ENCODE data around the gene SAMD1.

The SAMD1 gene

GRCh38 chr19:14118165-14119051 lies 27.9 kb upstream of the SAMD1 start:
- Histone ChIP-seq H2AFZ (ENCODE audit: low read depth) (peak overlapping the region; percentile 34; the same call in 1 of the 2 replicates), H3K36me3 (ENCODE audit: insufficient read depth) (no peaks in the 10 kb centered on the region), H3K4me2 (peak overlapping the region; percentile 82), H3K27me3 (ENCODE audit: insufficient read depth, low read depth) (no peaks in the 10 kb centered on the region), H3K27ac (no peak overlapping the region), H3K4me3 (IDR thresholded peaks at IDR 0.05; ENCODE audit: insufficient read depth, low read depth, low read length) (no peak overlapping the region), H3K79me2 (ENCODE audit: insufficient read depth, low read depth) (no peaks in the 10 kb centered on the region; the same call in 1 of the 2 replicates), H3K4me1 (ENCODE audit: low read depth, poor library complexity, severe bottlenecking) (peaks cover 10% of the 10 kb centered on the region), H3K9ac (no peak overlapping the region), H4K20me1 (ENCODE audit: insufficient read depth) (no peaks in the 10 kb centered on the region)
- no peak for TF ChIP-seq CTCF (conservative IDR thresholded peaks at IDR 0.05; ENCODE audit: low read depth, low read length)

- H2AFZ ChIP-seq (ENCODE audit: low read depth), result peak within 1 kb of the TSS; percentile 34; the same call in 1 of the 2 replicates
Observed at GRCh38 chr19:14117668-14118164, 27.2 kb upstream of the SAMD1 start, which contains the start of gene PRKACA. TSS of gene PRKACA (minus strand) at chr19:14117762. CDS start at chr19:14117547, 215 bp downstream.

GRCh38 chr19:14116918-14117578 lies 26.5 kb upstream of the SAMD1 start:
- no peaks in the 10 kb centered on the region for H3K27me3 ChIP-seq (ENCODE audit: insufficient read depth, low read depth)
- peaks cover 10% of the 10 kb centered on the region for H3K4me1 ChIP-seq (ENCODE audit: low read depth, poor library complexity, severe bottlenecking)
- H3K4me2 ChIP-seq, result peak overlapping the region; percentile 71
- peak overlapping the region; percentile 18; the same call in 1 of the 2 replicates for H3K9ac ChIP-seq
- no peak overlapping the region for H2AFZ ChIP-seq (ENCODE audit: low read depth)
- H4K20me1 ChIP-seq (ENCODE audit: insufficient read depth), result no peaks in the 10 kb centered on the region
- no peaks in the 10 kb centered on the region for H3K36me3 ChIP-seq (ENCODE audit: insufficient read depth)
- H3K27ac ChIP-seq, result no peak overlapping the region
- H3K4me3 ChIP-seq (IDR thresholded peaks at IDR 0.05; ENCODE audit: insufficient read depth, low read depth, low read length), result no peak overlapping the region
- no peak for TF ChIP-seq CTCF (conservative IDR thresholded peaks at IDR 0.05; ENCODE audit: low read depth, low read length)
- no peaks in the 10 kb centered on the region; the same call in 1 of the 2 replicates for H3K79me2 ChIP-seq (ENCODE audit: insufficient read depth, low read depth)

More at GRCh38 chr19:14117668-14118164, 27.2 kb upstream of the SAMD1 start, which contains the start of gene PRKACA:
- H3K79me2 ChIP-seq (ENCODE audit: insufficient read depth, low read depth), result no peaks in the 10 kb centered on the region; the same call in 1 of the 2 replicates
- no peak within 1 kb of the TSS for H3K27ac ChIP-seq
- H3K4me3 ChIP-seq (IDR thresholded peaks at IDR 0.05; ENCODE audit: insufficient read depth, low read depth, low read length), result no peak within 1 kb of the TSS
- no peaks in the 10 kb centered on the region for H3K36me3 ChIP-seq (ENCODE audit: insufficient read depth)
- H3K27me3 ChIP-seq (ENCODE audit: insufficient read depth, low read depth), result no peaks in the 10 kb centered on the region
- TF ChIP-seq CTCF (conservative IDR thresholded peaks at IDR 0.05; ENCODE audit: low read depth, low read length), result no peak
- H3K9ac ChIP-seq, result peak within 1 kb of the TSS; percentile 18; the same call in 1 of the 2 replicates
- no peaks in the 10 kb centered on the region for H4K20me1 ChIP-seq (ENCODE audit: insufficient read depth)
- H3K4me1 ChIP-seq (ENCODE audit: low read depth, poor library complexity, severe bottlenecking), result peaks cover 10% of the 10 kb centered on the region
- peak within 1 kb of the TSS; percentile 82 for H3K4me2 ChIP-seq

GRCh38 chr19:14116525-14116917 lies 26.0 kb upstream of the SAMD1 start:
- Histone ChIP-seq H3K9ac (peak overlapping the region; percentile 18; the same call in 1 of the 2 replicates), H2AFZ (ENCODE audit: low read depth) (no peak overlapping the region), H3K27ac (no peak overlapping the region), H3K27me3 (ENCODE audit: insufficient read depth, low read depth) (no peaks in the 10 kb centered on the region), H3K4me2 (peak overlapping the region; percentile 71), H3K79me2 (ENCODE audit: insufficient read depth, low read depth) (no peaks in the 10 kb centered on the region; the same call in 1 of the 2 replicates), H4K20me1 (ENCODE audit: insufficient read depth) (no peaks in the 10 kb centered on the region), H3K4me1 (ENCODE audit: low read depth, poor library complexity, severe bottlenecking) (peaks cover 10% of the 10 kb centered on the region), H3K36me3 (ENCODE audit: insufficient read depth) (no peaks in the 10 kb centered on the region), H3K4me3 (IDR thresholded peaks at IDR 0.05; ENCODE audit: insufficient read depth, low read depth, low read length) (no peak overlapping the region)
- TF ChIP-seq CTCF (conservative IDR thresholded peaks at IDR 0.05; ENCODE audit: low read depth, low read length), result no peak

All from KMS-11 (cell line).